ENCODE results near the gene SHISA6.
"Not testable (repeated sequence)": the region's sequence is repeated elsewhere in the genome, so short reads cannot be mapped to it uniquely, and the experiment has no call there.

The SHISA6 gene

GRCh38 chr17:11267999-11268575 lies 27.1 kb downstream of the SHISA6 start:
- no peak for DNase-seq (ENCODE audit: low spot score)

DNA sequence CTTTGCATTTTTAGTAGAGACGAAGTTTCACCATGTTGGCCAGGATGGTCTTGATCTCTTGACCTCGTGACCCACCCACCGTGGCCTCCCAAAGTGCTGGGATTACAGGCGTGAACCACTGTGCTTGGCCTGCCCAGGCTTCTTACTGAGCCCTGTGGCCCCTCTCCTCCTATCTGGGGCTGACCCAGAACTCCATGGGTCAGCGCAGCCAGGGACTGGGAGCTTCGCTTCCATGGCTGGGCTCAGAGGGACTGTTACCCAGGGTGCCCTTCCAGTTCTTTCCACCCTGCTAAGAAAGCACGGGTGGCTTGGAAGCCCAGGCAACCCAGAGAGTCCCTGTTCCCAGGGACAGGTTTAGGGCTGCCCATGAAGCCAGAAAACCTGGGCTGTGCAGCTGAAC lies 28.2 kb downstream of the SHISA6 start:
- DNase-seq (ENCODE audit: low spot score) = no peak

DNA sequence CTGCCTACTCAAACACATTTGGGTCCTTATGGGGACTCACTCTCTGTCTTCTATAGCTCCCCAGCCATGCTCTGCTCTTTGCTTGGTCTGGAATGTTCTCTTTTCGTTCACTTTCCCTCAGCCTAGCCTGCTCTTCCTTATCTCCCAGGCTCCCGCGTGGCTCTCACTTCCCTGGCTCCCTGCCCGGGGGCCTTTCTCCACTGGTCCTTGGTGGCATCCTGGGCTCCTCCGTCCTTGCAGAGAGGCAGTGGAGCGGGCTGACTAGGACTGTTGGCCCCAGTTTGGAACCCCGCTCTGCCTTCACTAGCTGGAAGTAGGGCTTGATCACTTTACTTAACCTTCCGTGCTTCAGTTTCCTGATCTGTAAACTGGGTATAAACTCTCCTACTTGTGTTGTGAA lies 31.2 kb downstream of the SHISA6 start:
- no peak for DNase-seq (ENCODE audit: low spot score)

- DNase-seq (ENCODE audit: low spot score) = no peak
Observed at GRCh38 chr17:11273596-11273995, 32.6 kb downstream of the SHISA6 start.

- DNase-seq (ENCODE audit: low spot score) = no peak
Observed at GRCh38 chr17:11274106-11274505, 33.1 kb downstream of the SHISA6 start.

- DNase-seq (ENCODE audit: low spot score) = no peak
Observed at GRCh38 chr17:11276486-11276885, 35.5 kb downstream of the SHISA6 start.

GRCh38 chr17:11278186-11278991 lies 37.4 kb downstream of the SHISA6 start:
- DNase-seq (ENCODE audit: low spot score) = no peak

- DNase-seq (ENCODE audit: low spot score) = no peak
Observed at GRCh38 chr17:11278992-11279270, 37.9 kb downstream of the SHISA6 start.

DNA sequence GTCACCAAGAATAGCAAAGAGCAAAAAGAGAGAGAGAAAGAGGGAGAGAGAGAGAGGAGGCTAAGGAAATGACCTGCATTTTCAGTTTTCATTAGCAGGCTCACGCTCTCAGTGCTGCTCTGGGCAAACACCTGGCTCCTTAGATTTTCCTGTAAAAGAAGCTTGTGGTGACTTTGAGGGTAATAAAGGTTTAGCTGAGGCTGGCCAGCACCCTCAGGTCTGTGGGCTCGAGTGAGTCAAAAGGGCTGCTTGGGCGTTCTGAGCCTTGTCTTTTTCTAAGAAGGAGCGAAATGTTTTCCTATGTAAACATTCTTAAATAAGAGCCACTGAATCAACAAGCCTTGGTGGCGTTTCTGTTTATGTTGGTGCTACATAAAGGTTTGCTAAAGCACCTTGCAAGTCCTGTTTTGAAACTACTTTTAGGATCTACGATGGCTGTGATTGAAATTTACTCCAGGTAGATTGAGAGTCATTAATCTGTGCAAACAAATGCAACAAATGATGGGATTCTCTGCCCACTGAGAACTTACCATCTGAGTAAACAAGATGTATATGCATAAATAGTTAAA lies 38.8 kb downstream of the SHISA6 start:
- DNase-seq (ENCODE audit: low spot score) = no peak

DNA sequence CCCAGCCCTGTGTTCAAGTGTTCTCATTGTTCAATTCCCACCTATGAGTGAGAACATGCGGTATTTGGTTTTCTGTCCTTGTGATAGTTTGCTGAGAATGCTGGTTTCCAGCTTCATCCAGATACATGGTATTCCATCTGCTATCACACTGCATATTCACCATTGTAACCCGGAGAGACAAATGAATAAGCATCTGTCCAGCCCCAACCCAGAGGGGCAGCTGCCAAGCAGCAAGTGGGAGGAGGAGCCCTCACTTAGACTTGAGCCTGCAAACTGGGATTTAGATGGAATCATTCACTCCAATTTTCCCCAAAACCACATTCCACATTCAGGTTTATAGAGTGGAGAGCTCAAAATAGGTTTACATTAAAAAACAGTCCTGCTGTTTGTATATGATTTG lies 41.6 kb downstream of the SHISA6 start:
- no peak for DNase-seq (ENCODE audit: low spot score)

DNA sequence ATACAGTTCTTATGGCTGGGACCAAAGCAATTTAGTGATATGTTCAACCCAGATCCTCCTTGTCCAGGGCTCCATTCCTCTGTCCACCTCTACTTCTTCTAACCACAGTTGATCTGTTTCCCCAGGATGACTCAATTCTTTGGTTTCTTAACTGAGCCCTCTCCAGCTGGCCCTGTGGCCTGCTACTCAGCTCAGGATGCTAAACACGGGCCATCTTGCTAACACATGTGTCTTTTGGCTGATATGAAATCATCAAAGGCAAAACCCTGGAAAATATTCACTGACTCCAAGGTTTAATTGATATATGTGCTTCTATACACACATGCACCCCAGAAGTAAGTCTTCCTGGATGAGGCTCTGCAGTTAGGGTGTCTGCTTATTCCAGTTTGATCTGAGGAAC lies 43.8 kb downstream of the SHISA6 start:
- no peak for DNase-seq (ENCODE audit: low spot score)

GRCh38 chr17:11285946-11286345 lies 44.9 kb downstream of the SHISA6 start:
- no peak for DNase-seq (ENCODE audit: low spot score)

- DNase-seq (ENCODE audit: low spot score) = no peak
Observed at GRCh38 chr17:11287791-11288190, 46.8 kb downstream of the SHISA6 start.

DNA sequence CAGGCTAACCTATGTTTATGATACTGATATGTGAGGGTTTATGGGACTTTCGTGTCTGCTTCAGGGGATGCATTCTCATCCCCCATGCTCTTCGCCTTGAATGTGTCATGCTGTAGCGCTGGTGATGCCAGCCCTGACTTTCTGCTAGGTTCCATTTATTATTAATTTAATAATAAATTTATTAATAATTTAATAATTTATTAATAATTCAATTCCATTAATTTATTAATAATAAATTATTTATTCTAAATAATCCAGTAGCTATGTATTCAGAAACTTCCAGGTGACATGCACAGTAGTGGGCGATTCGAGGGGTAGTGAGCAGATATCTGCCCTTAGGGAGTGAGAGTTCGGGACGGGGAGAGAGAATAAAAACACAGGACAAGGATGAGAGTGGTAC lies 49.8 kb downstream of the SHISA6 start:
- DNase-seq (ENCODE audit: low spot score) = no peak

DNA sequence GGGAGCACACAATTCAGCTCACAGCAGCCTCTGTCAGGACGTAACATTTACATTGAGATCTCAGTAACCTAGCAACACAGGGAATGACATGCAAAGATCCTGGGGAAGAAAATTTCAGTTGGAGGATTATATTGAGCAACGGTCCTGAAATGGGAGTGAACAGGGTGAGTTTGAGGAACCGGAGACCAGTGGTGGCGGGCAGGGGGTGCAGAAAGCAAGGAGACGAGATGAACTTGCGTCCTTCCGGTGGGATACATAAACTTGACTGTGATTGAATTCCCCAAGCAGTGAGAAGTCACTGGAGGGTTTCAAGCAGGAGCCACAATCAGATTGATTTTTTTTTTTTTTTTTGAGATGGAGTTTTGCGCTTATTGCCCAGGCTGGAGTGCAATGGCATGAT lies 51.5 kb downstream of the SHISA6 start:
- no peak for DNase-seq (ENCODE audit: low spot score)

- no peak for DNase-seq (ENCODE audit: low spot score)
Observed at GRCh38 chr17:11293480-11293879, 52.5 kb downstream of the SHISA6 start.

DNA sequence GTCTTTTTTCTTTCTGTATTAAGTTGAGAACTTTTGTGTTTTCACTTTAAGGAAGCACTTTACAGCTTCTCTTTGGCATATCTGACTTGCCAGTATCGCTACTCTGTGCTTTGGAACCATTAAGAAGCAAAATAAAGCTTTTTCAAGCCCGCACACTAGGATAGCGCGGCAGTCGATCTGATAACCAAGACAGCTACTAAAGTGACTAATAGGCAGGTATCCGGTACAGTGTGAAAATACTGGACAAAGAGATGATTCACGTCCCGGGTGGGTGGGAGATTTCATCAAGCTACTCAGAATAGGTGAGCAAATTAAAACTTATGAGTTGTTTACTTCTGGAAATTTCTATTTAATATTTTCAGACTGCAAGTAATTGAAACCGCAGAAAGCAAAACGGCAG lies 53.8 kb downstream of the SHISA6 start:
- no peak for DNase-seq (ENCODE audit: low spot score)

GRCh38 chr17:11296994-11297393 lies 56.0 kb downstream of the SHISA6 start:
- no peak for DNase-seq (ENCODE audit: low spot score)

GRCh38 chr17:11298401-11298800 lies 57.4 kb downstream of the SHISA6 start:
- DNase-seq (ENCODE audit: low spot score) = no peak

DNA sequence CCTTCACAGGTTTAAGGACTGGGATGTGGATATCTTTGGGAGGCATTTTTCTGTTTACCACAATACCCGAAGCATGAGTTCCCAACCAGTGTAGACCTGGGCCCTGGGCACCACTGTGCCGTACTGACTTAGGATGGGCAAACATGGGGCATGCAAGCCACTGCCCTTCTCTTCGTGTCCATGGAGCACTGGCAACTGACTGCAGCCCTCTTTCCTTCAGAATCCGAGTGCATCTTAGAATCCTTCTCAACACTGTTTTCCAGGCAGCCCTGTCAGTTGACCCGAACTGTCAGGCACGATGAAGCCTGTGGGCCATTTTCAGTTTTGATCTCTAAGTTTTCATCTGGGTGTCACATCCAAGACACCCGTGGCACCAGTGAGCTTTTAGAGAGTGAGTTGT lies 59.2 kb downstream of the SHISA6 start:
- DNase-seq (ENCODE audit: low spot score) = no peak

GRCh38 chr17:11300738-11301137 lies 59.7 kb downstream of the SHISA6 start:
- DNase-seq (ENCODE audit: low spot score) = no peak

- not testable (repeated sequence) for DNase-seq (ENCODE audit: low spot score)
Observed at GRCh38 chr17:11301874-11302273, 60.9 kb downstream of the SHISA6 start.

- DNase-seq (ENCODE audit: low spot score) = no peak
Observed at GRCh38 chr17:11302401-11303186, 61.6 kb downstream of the SHISA6 start.
